HG03378 (cell line): ENCODE results near the gene PDE6G.

ENCODE experiments used
- ATAC-seq: cut with Tn5 transposase; IDR thresholded peaks from one replicate; pipeline ENCODE4 v1.9.1; 2021; ENCODE audit warnings: mild to moderate bottlenecking, moderate library complexity; ENCODE audit not compliant: unreplicated experiment

PDE6G gene

GRCh38 chr17:81656118-81656743, at the start of gene PDE6G:
TSS of gene PDE6G (minus strand) at chr17:81656542. CDS start at chr17:81653305, 3,237 bp downstream.
- ATAC-seq = no peak

- no peak for ATAC-seq
Measured at GRCh38 chr17:81705518-81706231, 49.3 kb upstream of the PDE6G start.

GRCh38 chr17:81703747-81704654, 47.7 kb upstream of the PDE6G start:
- ATAC-seq = no peak

GRCh38 chr17:81702934-81703746, 46.8 kb upstream of the PDE6G start, which contains the start of gene MRPL12:
TSS of gene MRPL12 (plus strand) at chr17:81703367. CDS start at chr17:81703502, 135 bp downstream.
- peak; percentile 65 for ATAC-seq

GRCh38 chr17:81701288-81702071, 45.1 kb upstream of the PDE6G start:
- ATAC-seq = no peak

- no peak for ATAC-seq
Measured at GRCh38 chr17:81700353-81701287, 44.3 kb upstream of the PDE6G start.

- no peak for ATAC-seq
Measured at GRCh38 chr17:81697261-81698044, 41.1 kb upstream of the PDE6G start.

- ATAC-seq = no peak
Measured at GRCh38 chr17:81696218-81696941, 40.0 kb upstream of the PDE6G start.

- ATAC-seq = no peak
Measured at GRCh38 chr17:81695801-81696200, 39.5 kb upstream of the PDE6G start.

- ATAC-seq = no peak
Measured at GRCh38 chr17:81695211-81695610, 38.9 kb upstream of the PDE6G start.

GRCh38 chr17:81694810-81695209, 38.5 kb upstream of the PDE6G start:
- no peak for ATAC-seq

GRCh38 chr17:81693509-81694210, 37.3 kb upstream of the PDE6G start:
- no peak for ATAC-seq

- ATAC-seq = no peak
Measured at GRCh38 chr17:81691608-81692007, 35.3 kb upstream of the PDE6G start.

- no peak for ATAC-seq
Measured at GRCh38 chr17:81691196-81691595, 34.9 kb upstream of the PDE6G start.

- no peak for ATAC-seq
Measured at GRCh38 chr17:81690549-81690948, 34.2 kb upstream of the PDE6G start.

GRCh38 chr17:81690066-81690465, 33.7 kb upstream of the PDE6G start:
- ATAC-seq = no peak

GRCh38 chr17:81688616-81689015, 32.3 kb upstream of the PDE6G start:
- no peak for ATAC-seq
